NCI-H510A treated with DMSO at 0.1 percent for 48 hours (cell line): ENCODE results near the gene RBM33.
A peak's percentile ranks its signal among the peaks of the same experiment; 100 is the strongest.
"Not testable (repeated sequence)": the region's sequence is repeated elsewhere in the genome, so short reads cannot be mapped to it uniquely, and the experiment has no call there.

Source experiments
- DNase-seq: peaks from one replicate; lab custom pipeline; 2025; lab: John Stamatoyannopoulos, UW

RBM33 gene, protein sequence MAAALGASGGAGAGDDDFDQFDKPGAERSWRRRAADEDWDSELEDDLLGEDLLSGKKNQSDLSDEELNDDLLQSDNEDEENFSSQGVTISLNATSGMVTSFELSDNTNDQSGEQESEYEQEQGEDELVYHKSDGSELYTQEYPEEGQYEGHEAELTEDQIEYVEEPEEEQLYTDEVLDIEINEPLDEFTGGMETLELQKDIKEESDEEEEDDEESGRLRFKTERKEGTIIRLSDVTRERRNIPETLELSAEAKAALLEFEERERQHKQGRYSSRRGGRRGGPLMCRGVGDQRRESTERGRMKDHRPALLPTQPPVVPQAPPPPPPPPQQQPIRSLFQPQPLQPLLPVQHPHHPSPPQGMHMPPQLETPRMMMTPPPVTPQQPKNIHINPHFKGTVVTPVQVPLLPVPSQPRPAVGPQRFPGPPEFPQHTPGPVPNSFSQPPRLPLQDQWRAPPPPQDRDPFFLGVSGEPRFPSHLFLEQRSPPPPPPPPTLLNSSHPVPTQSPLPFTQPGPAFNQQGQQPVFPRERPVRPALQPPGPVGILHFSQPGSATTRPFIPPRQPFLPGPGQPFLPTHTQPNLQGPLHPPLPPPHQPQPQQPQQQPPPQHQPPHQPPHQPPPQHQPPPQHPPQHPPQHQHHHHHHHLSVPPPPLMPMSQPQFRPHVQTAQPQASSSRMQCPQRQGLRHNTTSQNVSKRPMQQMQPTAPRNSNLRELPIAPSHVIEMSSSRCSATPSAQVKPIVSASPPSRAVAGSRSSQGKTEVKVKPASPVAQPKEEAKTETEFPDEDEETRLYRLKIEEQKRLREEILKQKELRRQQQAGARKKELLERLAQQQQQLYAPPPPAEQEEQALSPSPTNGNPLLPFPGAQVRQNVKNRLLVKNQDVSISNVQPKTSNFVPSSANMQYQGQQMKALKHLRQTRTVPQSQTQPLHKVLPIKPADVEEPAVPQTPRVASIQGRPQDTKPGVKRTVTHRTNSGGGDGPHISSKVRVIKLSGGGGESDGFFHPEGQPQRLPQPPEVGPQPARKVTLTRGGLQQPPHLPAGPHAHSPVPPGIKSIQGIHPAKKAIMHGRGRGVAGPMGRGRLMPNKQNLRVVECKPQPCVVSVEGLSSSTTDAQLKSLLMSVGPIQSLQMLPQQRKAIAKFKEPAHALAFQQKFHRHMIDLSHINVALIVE

DNA sequence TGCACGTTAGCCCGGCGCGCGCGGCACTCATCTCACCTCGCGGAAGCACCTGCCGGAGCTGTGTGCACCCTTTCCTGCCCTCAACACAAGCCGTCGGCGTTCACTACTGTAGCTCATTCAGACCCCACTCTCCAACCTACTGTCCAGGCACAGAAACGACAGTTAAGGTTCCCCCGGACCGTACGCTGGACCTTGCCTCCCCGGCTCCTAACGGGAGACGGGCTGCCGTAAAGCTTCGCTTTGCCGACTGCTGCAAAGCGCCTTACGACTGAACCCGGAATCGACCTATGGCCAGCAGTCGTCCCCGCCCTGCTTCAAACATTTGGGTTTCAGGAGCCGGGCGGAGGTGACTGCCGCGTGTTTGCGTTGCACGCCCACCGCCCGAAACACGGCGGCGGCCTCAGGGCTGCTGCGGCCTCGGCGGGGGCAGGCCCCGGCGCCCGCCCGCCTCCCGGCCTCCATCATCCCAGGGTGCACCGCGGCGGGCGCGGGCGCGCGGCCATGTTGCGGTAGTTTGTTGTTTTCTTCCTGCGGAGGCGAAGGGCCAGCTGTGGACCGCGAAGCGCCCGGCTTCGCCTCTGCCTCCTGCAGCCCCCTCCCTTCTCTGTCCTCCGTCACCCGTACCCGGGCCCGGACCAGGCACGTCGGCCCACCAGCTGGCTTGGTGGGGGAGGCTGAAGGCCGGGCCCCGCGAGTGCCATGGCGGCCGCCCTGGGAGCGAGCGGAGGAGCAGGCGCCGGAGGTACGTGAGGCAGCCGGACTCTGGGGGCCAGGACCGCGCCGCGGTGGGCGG lies at the start of gene RBM33:
Gene RBM33 (plus strand): TSS at position 484 of the 793 bp plus-strand sequence. CDS start 216 bp downstream, at position 700.
- peak; percentile 58 for DNase-seq

DNA sequence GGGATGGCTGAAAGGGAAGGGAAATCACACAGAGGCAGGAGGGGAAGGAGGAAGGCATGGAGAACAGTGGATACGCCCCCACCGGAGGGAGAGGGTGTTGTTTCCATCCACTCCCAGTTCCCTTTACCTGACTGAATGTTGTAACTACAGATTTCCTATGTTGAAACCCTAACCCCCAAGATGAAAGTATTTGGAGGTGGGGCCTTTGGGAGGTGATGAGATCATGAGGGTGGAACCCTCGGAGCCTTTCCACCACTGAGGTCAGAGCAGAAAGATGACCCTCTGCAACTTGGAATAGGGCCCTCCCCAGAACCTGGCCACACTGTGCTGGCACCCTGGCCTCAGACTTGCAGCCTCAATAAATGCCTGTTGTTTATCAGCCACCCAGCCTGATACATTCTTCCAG lies 49.5 kb upstream of the RBM33 start:
- no peak for DNase-seq

DNA sequence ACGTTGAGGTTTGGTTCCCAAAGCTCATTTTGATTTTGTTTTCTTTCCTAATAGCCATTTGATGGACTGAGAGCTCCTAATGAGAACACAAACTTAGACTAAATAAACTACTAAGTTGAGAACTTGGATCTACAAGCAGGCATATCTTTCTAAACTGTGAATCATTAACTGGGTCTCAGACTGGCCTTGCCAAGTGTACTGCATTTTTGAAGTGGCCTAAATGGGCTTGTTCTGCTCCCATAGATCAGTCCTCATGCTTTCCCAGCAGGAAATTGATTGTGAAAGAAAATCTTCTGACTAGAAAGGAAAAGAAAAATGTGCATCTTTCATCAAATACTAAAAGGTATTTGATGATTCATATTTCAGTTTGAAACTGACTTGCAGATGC lies 46.7 kb upstream of the RBM33 start:
- no peak for DNase-seq

- DNase-seq, result peak; percentile 59
These were observed 45.7 kb upstream of the RBM33 start for GRCh38 chr7:155598810-155599210.

GRCh38 chr7:155602156-155602555 lies 42.3 kb upstream of the RBM33 start:
- DNase-seq, result no peak

DNA sequence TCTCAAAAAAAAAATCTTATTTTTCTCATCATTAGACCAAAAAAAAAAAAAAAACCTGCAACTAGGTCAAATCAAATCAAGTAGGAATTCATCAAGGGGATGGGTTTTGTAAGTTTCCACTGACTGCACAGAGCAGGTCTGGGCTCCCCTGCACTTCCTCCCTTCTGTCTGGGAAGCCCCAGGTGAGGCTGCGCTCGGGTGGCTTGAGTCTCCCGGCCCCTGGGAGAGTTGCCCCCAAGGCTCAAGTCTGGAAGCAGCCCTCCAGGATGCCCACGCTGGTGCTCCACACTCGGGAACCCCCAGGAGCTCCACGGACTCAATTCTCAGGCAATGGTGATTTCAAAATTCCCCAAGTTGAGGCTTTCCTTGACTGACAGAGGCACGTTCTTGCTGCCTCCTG lies 41.7 kb upstream of the RBM33 start:
- no peak for DNase-seq

DNA sequence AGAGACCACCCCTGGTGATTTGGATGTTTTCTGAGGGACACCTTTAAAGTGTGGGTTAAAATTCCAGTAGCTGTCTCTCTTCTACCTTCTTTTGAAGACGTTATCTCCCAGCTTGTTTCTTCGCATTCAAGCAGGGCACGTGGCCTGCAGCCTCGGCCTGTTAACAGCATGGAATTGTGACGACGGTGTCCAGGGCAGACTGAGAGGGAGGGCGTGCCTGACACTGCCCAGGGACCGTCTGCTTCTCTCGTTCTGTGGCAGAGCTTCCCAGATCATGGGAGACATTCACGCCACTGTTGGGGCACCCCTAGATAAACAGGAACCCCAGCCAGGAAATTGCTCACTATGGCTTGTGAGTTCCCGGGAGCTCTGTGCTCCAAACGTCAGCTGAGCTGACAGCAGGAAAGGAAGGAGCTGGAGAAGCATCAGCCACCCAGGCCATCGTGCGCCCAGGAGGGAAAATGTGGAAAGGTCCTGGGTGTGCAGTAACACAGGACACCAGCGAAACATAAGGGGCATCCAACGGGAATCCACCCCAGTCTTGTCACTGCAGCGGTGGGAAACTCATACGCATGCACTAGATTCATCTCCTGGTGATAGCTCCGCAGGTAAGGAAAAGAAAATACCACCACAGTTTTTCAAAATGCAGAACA lies 41.1 kb upstream of the RBM33 start:
- no peak for DNase-seq

DNA sequence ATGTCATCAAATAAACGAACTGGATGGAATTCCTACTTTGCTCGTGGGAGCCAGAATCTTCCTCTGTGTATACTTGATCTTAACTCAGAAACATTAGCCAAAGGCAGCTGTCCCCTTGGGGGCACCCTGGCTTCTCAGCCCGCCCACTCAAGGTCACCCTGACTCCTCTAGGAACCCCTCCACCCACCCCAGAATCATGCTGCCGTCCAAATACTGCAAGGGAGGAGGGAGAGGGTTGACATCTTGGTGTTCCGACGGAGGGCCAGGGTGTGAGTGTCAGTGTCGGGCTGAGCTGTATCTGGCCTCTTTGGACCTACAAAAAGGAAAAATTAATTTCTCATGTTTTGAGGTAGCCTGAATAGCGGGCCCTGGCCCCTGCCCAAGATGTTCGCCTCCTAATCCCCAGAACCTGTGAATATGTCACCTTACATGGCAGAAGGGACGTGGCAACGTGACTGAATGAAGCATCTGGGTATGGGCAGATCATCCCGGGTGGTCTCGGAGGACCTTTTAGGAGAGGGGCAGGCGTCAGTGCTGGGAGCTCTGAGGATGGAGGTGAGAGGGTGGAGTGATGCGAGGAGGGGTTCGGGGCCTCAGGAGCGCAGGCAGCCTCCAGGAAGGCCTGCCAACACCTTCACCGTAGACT lies 40.5 kb upstream of the RBM33 start:
- no peak for DNase-seq

GRCh38 chr7:155604504-155604997 lies 39.9 kb upstream of the RBM33 start:
- DNase-seq, result no peak

GRCh38 chr7:155609185-155609584 lies 35.3 kb upstream of the RBM33 start:
- DNase-seq, result no peak

- DNase-seq, result no peak
These were observed 33.7 kb upstream of the RBM33 start for GRCh38 chr7:155610633-155611193.

GRCh38 chr7:155611808-155612447 lies 32.5 kb upstream of the RBM33 start:
- no peak for DNase-seq

GRCh38 chr7:155612658-155613057 lies 31.8 kb upstream of the RBM33 start:
- DNase-seq, result no peak

- not testable (repeated sequence) for DNase-seq
These were observed 29.4 kb upstream of the RBM33 start for GRCh38 chr7:155615085-155615484.

DNA sequence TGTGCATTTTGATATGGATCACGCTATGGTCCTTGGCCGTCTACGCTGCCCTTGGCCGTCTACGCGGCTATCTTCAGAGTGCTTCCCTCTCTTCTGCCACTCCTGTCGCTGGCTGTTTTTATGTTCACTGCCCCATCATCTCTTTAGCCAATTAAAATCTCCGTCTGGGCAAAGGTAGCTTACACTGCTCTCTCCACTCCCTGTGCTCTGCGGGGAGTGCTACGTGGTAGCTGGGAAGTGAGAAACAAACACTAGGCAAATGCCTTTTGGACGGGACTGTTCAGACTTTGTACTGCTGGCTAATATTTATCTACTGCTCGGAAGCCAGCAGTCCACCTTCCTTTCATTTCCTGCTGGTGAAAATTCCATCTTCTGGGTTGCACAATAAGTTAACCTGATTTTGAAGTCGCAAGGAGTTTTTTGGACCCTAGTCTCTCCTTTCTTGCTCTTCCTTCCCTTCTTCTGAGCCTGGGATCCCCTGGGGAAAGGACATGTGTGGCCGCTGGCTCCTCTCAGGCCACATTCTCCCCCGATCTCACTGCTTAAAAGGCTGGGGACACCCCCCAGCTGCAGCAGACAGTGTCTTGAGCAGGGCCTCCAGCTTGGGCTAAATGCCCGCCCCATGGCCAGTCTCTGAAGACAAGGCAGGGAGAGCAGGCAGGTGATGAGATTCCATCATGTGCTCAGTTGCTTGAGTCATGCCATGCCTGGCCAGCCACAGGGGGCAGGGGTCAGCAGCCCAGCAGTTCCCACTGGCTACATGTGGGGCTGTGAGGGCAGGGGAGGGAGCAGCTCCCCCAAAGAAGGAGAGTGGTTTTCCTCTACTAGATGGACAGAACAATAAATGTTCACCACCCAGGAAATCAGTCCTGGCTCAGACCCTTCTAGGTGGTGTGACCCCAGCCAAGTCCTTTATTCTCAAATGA lies 25.5 kb upstream of the RBM33 start:
- DNase-seq, result no peak

DNA sequence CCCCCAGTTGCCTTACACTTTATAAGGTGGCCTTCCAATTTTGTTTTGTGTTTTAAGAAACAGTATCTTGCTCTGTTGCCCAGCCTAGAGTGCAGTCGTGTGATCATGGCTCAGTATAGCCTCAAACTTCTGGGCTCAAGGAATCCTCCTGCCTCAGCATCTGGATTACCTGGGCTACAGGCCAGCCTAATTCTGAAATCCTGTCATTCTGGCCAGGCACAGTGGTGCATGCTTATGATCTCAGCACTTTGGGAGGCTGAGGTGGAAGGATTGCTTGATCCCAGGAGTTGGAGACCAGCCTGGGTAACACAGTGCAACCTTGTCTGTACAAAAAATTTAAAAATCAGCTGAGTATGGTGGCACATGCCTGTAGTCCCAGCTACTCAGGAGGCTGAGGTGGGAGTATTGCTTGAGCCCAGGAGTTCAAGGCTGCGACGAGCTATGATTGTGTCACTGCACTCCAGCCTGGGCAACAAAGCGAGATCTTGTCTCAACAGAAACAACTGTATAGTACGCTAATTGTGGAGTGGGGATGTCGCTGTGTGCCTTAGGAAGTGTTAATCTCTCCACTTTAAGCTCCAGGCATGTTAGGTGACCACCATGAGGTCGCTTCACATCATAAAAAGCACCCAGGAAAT lies 24.7 kb upstream of the RBM33 start:
- no peak for DNase-seq

DNA sequence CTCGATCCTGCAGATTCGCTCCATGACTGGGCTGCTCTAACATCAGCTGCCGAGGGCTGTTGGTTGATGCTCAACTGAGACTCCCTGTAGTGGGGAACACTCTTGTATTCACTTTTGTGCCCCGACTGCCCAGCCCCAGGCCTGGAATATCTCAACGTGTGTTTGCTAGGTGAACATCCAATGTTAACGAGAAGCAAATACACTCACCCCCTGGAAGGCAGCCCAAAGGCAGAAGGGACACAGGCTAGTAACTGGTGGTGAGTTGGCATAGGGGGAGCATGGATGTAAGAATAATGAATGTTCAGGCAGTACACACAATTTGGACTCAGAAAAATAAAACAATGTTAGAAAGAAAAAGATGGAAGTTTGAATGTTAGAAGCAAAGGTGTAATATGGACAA lies 24.0 kb upstream of the RBM33 start:
- no peak for DNase-seq

- DNase-seq, result no peak
These were observed 23.0 kb upstream of the RBM33 start for GRCh38 chr7:155621418-155621980.
